ENCODE results near the gene CELF4. TPM values are rescaled to one million over a fixed set of nuclear protein-coding genes. Genes with fewer than 3 reads are reported as not detected.

Gene CELF4
- total RNA-seq, 1 experiment from 2014 or later, result 3.7 TPM

DNA sequence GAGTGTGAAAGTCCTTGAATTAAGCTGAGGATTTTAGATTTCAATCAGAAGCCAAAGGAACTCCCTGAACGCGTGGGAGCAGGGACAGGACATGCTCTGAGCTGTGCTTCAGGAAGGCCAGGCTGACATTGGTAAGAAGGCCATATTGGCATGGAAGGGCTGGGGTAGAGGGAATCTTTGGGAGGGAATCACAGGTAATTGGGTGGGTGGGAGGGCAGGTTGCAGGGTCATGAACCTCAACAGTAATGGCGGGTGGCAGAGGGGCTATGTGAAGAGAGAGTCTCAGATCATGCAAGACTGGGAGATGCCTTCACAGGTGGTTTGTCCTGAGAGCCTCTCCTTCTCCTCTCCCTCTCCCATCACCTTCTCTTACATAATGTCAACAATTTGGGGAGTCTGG is 18.6 kb upstream of the CELF4 start:
- no peak for DNase-seq
- peaks cover 2% of the 10 kb centered on the region; the same call in 1 of the 2 replicates for H3K27me3 ChIP-seq (ENCODE audit: control insufficient read depth, insufficient read depth, low read length)
- no peaks in the 10 kb centered on the region for H3K36me3 ChIP-seq (replicated peaks; ENCODE audit: control insufficient read depth, insufficient read depth, low read length)
- H3K4me3 ChIP-seq (ENCODE audit: insufficient read depth, low read depth, low read length), result no peak overlapping the region

DNA sequence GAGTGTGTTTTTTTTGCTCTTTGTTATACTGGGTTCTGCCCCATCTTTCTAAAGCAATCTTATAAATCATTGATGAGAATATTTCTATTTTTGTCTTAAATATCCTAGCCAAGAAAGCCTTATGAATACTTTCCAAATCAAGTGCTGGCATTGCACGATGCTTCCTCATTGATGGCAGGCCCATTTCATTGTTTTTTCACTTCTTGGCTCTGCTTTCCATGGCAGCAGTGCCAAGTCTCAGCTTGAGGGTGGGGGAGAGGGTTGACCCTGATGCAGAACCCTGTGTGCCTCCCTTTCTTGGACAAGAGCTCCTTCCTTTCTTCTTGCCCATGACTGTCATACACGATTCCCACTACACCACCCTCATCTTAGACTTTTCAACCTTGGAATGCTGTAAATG is 16.7 kb upstream of the CELF4 start:
- Histone ChIP-seq H3K27me3 (ENCODE audit: control insufficient read depth, insufficient read depth, low read length) (peaks cover 2% of the 10 kb centered on the region; the same call in 1 of the 2 replicates), H3K36me3 (replicated peaks; ENCODE audit: control insufficient read depth, insufficient read depth, low read length) (no peaks in the 10 kb centered on the region), H3K4me3 (ENCODE audit: insufficient read depth, low read depth, low read length) (no peak overlapping the region)
- no peak for DNase-seq

DNA sequence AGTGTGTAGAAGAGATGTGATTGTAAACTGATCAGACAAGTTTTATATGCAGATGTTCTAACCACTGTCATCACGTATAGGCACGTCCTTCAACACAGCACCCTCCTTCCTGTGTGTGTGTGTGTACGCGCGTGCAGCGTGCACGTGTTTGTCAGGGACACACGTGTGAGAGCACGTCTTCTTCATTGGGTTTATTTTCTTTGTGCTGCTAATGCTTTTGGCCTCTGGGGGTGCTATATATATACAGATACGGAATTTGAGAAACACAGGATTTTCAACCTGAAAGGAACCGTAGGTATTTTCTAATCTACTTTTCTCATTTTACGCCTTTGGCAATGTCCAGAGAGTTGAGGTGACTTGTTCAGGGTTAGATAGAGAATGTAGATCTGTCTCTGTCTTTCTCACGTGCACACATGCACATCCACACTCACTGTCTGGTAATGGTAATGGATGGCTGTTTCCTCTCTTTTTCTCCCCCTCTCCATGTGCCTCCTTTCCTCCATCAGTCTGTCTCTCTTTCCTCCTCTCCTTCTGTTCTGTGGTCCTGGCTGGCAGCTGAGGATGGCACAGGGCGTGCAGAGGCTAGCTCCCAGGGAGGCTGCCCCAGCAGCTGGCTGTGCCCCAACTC is 13.4 kb upstream of the CELF4 start:
- DNase-seq, result peak; percentile 57

DNA sequence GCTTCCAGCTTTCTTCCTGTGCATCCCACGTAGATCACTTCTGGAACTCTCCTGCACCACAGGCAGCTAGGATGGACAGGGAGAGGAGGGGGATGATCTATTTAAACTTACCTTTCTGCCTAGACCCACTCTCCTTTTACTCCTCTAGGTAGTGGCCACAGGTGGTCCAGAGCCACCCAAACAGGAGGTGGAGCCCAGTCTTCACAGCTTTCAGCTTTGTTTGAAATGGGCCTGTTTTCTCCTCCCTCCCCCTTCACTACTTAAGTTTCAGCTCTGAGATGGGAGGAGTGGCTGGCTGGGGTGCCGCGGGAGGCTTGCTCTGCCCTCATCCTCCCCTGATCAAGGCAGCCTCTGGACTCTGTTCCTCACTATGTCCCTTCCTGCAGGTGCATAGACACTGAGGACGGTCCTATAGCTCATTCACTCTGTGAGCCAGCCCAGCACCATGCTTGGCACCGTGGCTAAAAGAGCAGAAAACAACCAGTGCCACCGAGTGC is 12.6 kb upstream of the CELF4 start:
- peak; percentile 62 for DNase-seq
- Histone ChIP-seq H3K36me3 (replicated peaks; ENCODE audit: control insufficient read depth, insufficient read depth, low read length) (no peaks in the 10 kb centered on the region), H3K4me3 (ENCODE audit: insufficient read depth, low read depth, low read length) (no peak overlapping the region), H3K27me3 (ENCODE audit: control insufficient read depth, insufficient read depth, low read length) (no peaks in the 10 kb centered on the region)

More for the DNA sequence above, 13.4 kb upstream of the CELF4 start:
- Histone ChIP-seq H3K4me3 (ENCODE audit: insufficient read depth, low read depth, low read length) (no peak overlapping the region), H3K27me3 (ENCODE audit: control insufficient read depth, insufficient read depth, low read length) (no peaks in the 10 kb centered on the region), H3K36me3 (replicated peaks; ENCODE audit: control insufficient read depth, insufficient read depth, low read length) (no peaks in the 10 kb centered on the region)

DNA sequence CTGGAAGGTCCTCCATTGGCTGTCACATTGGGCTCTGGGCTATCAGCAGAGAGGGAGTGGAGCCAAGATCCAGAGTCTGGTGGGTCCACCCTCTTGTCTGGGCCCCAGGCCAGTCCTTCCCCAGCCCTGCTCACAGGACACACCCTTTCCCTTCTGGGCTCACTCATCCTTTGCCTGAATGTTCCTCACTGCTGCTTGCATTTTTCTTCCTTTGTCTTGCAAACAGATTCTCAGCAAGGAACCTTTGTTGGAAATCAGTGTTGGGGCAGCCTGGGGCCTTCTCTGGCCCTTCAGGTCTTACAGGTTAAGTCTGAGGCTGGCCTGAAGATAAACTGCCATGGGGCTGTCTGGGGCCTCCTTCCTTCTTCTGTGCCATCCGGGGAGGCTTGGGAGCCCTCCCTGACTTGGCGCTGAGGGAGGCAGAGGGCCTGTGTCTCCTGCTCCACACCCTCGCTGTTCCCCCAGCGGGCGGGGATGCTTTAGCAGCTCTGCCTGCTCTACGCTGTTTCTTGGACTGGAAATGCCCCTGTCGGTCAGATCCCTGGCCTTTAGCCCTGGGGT is 11.5 kb upstream of the CELF4 start:
- Histone ChIP-seq H3K27me3 (ENCODE audit: control insufficient read depth, insufficient read depth, low read length) (no peaks in the 10 kb centered on the region), H3K36me3 (replicated peaks; ENCODE audit: control insufficient read depth, insufficient read depth, low read length) (no peaks in the 10 kb centered on the region), H3K4me3 (ENCODE audit: insufficient read depth, low read depth, low read length) (no peak overlapping the region)
- peak; percentile 85 for DNase-seq

DNA sequence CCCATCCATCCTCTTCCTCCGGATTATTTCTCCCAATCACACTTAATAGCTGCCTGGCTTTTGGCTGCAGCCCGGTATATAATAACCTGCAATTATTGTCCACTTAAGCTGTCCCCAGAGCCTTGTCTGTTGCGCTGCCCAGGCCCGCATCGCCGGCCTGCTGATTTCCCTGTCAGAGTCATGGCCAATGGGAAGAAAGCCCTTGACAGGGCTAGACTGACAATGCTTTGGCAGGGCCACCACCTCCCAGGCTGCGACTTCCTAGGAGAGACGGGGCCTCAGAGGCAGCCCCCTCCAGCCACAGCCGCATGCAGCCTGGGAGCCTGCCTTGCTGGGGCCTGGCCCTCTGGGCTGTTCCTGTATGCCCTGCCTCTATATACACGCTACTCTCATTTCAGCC is 10.0 kb upstream of the CELF4 start:
- Histone ChIP-seq H3K4me3 (ENCODE audit: insufficient read depth, low read depth, low read length) (no peak overlapping the region), H3K27me3 (ENCODE audit: control insufficient read depth, insufficient read depth, low read length) (no peaks in the 10 kb centered on the region)
- DNase-seq, result no peak

DNA sequence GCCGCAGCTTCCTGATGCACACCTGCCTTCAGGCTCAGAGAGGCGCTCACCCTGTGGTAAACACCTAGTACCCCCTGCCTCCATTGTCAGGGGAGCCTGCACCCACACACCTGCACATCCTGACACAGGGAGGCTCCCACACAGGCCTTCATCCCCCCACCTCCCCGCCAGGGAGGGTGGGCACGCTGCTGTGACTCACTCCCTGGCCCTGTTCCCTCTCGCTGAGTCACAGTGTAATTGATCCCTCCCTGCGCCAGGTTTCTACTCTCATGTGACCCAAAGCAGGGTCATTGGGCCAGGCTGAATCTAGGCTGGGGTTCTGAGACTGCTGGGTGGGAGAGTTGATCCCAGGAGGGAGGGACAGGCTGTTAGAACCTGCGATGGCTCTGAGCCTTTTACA is 8.5 kb upstream of the CELF4 start:
- Histone ChIP-seq H3K27me3 (ENCODE audit: control insufficient read depth, insufficient read depth, low read length) (peaks cover 11% of the 10 kb centered on the region), H3K36me3 (replicated peaks; ENCODE audit: control insufficient read depth, insufficient read depth, low read length) (no peaks in the 10 kb centered on the region), H3K4me3 (ENCODE audit: insufficient read depth, low read depth, low read length) (no peak overlapping the region)
- no peak for DNase-seq

More for the DNA sequence above, 10.0 kb upstream of the CELF4 start:
- no peaks in the 10 kb centered on the region for H3K36me3 ChIP-seq (replicated peaks; ENCODE audit: control insufficient read depth, insufficient read depth, low read length)

DNA sequence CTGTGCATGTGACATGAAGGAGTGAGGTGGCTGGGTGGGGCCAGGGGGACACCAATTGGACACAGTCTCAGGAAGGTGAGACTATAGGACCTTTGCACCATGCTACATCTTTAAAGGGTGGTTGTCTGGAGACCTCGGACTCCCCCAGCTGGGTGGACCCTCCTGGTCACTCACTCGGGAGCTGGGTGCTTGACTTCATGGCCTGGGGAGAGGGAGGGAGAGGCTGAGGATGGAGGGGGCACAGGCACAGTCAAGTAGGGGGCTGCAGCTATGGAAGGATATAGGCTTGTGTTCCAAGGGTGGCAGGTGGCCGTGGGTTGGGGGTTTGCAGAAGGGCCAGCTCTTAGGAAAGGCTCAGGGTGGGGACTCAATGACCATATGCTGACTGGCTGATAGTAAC is 7.1 kb upstream of the CELF4 start:
- H3K27me3 ChIP-seq (ENCODE audit: control insufficient read depth, insufficient read depth, low read length), result peaks cover 25% of the 10 kb centered on the region
- no peak overlapping the region for H3K4me3 ChIP-seq (ENCODE audit: insufficient read depth, low read depth, low read length)
- no peaks in the 10 kb centered on the region for H3K36me3 ChIP-seq (replicated peaks; ENCODE audit: control insufficient read depth, insufficient read depth, low read length)
- DNase-seq, result no peak

DNA sequence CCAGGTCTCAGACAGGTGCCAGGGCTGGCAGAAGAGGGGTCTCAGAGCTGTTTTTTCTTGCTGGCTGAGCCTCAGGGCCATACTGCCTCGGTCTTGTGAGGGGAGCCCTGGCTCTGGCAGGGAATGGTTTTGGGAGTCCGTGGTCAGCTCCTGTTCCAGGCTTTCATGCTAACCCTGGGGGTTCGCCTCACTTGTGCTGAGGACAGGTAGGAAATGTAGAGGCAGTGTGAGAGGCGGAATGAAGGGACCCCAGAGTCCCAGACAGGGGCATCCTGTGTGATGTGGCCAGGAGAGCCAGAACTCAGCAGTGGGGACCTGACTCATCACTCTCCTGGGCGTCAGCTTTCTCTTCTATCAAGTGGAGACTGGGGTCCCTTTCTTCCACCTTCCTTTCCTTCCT is 5.7 kb upstream of the CELF4 start:
- DNase-seq, result no peak
- Histone ChIP-seq H3K4me3 (ENCODE audit: insufficient read depth, low read depth, low read length) (no peak overlapping the region), H3K27me3 (ENCODE audit: control insufficient read depth, insufficient read depth, low read length) (peaks cover 39% of the 10 kb centered on the region), H3K36me3 (replicated peaks; ENCODE audit: control insufficient read depth, insufficient read depth, low read length) (no peaks in the 10 kb centered on the region)

DNA sequence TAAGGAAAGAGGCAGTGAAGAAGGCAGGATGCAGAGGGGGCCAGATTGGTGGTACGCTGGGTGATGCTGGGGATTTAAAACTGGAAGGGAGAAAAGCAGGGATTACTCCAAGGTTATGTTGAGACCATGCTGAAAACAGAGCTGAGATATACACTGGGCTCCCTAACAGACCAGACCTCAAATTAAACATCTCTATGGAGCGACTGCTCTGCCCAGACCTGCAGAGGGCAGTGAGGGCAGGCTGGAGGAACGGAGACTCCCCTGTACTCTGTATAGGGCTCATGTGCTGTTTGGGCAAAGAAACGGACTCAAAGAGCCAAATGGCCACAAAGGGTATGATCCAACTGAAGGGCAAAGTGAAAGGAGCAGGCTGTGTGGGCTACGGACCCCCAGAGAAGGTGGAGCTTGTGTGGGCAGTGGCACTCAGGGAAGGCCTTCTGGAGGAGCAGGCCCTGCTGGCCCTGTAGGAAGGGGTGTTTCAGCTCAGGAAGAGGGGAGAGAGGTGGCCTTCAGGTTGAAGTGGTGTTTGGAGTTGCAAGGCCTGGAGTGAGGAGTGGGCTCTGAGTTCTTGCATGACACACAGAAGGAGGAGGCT is 4.8 kb upstream of the CELF4 start:
- Histone ChIP-seq H3K27me3 (ENCODE audit: control insufficient read depth, insufficient read depth, low read length) (peaks cover 43% of the 10 kb centered on the region), H3K4me3 (ENCODE audit: insufficient read depth, low read depth, low read length) (no peak overlapping the region), H3K36me3 (replicated peaks; ENCODE audit: control insufficient read depth, insufficient read depth, low read length) (no peaks in the 10 kb centered on the region)
- DNase-seq, result no peak

DNA sequence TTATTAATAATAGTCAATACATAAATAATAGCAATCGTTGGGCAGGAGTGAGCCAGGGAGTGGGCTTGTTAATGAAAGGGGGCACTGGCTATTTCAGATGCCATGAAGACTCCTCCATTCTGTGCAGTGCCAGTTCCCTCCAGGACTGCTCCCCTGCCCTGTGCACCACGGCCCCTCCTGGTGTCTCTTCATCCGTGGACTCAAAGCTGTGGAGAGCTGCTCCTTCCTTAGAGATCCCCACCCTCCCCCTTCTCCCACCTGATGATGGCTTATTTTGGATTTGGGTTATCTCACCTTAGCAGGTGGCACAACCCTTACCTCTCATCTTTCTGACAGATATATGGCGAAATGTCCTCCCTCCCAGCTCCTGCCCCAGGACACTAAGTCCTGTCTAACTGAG is 3.1 kb upstream of the CELF4 start:
- Histone ChIP-seq H3K4me3 (ENCODE audit: insufficient read depth, low read depth, low read length) (no peak overlapping the region), H3K27me3 (ENCODE audit: control insufficient read depth, insufficient read depth, low read length) (peaks cover 60% of the 10 kb centered on the region), H3K36me3 (replicated peaks; ENCODE audit: control insufficient read depth, insufficient read depth, low read length) (no peaks in the 10 kb centered on the region)
- no peak for DNase-seq

DNA sequence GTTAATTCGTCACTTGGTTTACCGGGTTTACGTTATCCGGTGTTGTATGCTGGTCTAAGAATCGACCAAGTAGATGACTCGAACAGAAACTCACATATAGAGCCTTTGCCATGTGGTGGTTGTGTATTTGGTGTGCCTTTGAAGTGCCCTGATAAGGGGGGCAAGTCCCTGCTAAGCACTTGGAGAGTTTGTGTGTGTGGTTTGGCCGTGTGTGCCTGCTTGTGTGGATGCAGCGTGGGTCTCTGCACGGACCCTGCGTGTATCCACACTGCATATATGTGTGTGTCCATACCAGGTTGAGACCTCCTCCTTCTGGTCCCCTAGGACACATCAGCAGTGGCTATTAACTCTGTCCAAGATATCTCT is 2.4 kb upstream of the CELF4 start:
- DNase-seq, result no peak
- Histone ChIP-seq H3K27me3 (ENCODE audit: control insufficient read depth, insufficient read depth, low read length) (peaks cover 67% of the 10 kb centered on the region), H3K4me3 (ENCODE audit: insufficient read depth, low read depth, low read length) (no peak overlapping the region), H3K36me3 (replicated peaks; ENCODE audit: control insufficient read depth, insufficient read depth, low read length) (no peaks in the 10 kb centered on the region)

DNA sequence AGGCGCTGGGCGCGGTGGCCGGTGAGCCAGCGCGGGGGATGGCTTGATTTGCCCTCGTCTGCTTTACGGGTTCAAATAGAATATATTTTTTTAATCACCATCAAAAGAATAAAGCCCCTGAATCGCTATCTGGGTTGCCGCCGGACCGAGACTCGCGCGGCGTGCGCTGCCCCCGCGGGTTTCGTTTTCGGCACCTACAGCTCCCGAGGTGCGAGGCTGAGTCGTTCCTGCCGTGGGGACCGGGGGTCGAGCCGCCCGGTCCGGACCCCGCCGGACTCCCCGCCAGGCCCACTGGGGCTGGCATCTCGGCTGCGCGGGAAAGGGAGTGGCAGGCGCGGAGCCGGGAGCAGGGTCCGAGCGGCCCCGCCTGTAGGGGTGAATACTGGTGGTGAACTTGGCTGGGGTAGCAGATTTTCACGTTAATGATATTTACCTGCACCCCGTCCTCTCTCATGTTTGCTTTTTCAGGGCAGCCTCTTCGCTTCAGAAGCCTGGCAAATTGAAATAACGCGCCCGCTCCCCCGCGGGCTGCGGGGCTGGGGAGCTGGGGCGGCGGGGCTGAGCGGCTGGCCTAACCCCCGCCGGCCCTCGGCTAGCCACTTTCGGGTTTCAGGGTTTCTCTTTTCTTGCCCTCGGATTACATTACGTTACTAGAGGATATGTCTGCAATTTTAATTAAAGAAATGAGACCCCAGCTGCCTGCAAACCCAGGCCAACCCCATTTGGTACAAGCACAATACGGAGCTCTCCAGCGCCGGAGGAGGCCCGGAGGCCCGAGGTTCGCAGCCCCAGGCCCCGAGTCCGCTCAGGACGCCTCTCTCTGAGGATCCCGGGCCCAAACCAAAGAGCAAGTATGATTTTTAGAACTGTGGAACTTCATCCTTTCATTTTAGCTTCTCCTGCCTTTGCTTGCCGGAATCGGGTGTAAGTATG is 1.7 kb upstream of the CELF4 start:
- H3K27me3 ChIP-seq (ENCODE audit: control insufficient read depth, insufficient read depth, low read length), result peaks cover 73% of the 10 kb centered on the region
- peak overlapping the region; percentile 34 for H3K4me3 ChIP-seq (ENCODE audit: insufficient read depth, low read depth, low read length)
- no peaks in the 10 kb centered on the region for H3K36me3 ChIP-seq (replicated peaks; ENCODE audit: control insufficient read depth, insufficient read depth, low read length)
- DNase-seq, result peak; percentile 80

DNA sequence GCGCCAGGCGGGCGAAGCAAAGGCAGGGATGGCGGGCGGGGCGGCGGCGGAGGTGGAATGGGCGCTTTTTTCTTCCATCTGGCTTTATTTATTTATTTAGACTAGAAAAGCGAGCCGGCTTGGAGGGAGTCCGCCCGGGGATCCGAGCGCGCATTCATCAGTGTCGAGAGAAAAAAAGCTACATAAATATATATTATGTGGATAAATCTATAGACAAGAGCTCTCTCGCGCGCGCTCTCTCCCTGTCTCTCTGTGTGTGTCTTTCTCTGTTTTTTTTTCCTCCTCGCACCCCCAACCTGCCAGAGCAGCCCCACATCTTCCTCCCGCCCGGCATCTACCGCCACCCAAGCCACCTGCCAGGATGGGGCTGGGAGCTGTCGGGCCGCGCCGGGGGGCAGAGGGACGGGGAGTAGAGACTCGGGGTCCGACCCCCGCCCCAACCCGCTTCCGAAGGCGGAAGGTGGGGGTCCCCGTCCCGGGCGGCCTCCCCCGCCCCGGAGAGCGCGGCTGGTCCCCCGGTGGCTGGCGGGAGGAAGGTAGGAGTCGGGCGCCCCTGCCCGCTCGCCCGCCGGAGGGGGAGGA is 972 bp upstream of the CELF4 start:
- H3K27me3 ChIP-seq (ENCODE audit: control insufficient read depth, insufficient read depth, low read length), result peaks cover 76% of the 10 kb centered on the region
- peak; percentile 83 for DNase-seq

More for the DNA sequence above, 972 bp upstream of the CELF4 start:
- Histone ChIP-seq H3K4me3 (ENCODE audit: insufficient read depth, low read depth, low read length) (peak overlapping the region; percentile 34), H3K36me3 (replicated peaks; ENCODE audit: control insufficient read depth, insufficient read depth, low read length) (no peaks in the 10 kb centered on the region)
